Measurements from ENCODE around the gene ANO1. TPM values are rescaled to one million over a fixed set of nuclear protein-coding genes. Genes with fewer than 3 reads are reported as not detected.

The ANO1 gene
- total RNA-seq, 1 experiment from 2014 or later, result 10.9 TPM

- H3K27me3 ChIP-seq (ENCODE audit: insufficient read depth, low read length), result no peaks in the 10 kb centered on the region
- H3K4me1 ChIP-seq (ENCODE audit: insufficient read depth, low read length), result no peaks in the 10 kb centered on the region; the same call in 1 of the 2 replicates
- H3K79me1 ChIP-seq (ENCODE audit: insufficient read depth, low read depth, low read length, poor library complexity, severe bottlenecking), result no peaks in the 10 kb centered on the region
- Mint-ChIP-seq H3K4me1 (peaks cover 17 to 28% of the 10 kb centered on the region in 2 experiments), H3K36me3 (ENCODE audit: insufficient read depth in 1 of 3, low read depth in 3 of 3) (peaks cover 0 to 1% (median 0%) of the 10 kb centered on the region in 3 experiments; a peak in 2 of 7 replicates), H3K4me3 (no peak overlapping the region), H3K27ac (no peak overlapping the region), H3K27me3 (ENCODE audit: low read depth) (peaks cover 19% of the 10 kb centered on the region), H3K9me3 (no peaks in the 10 kb centered on the region)
- H3K18ac ChIP-seq (ENCODE audit: insufficient read length, low read depth, low read length), result no peak overlapping the region
- no peak overlapping the region for H2BK120ac ChIP-seq (ENCODE audit: low read depth, low read length, poor library complexity, severe bottlenecking)
- H2BK12ac ChIP-seq (ENCODE audit: insufficient read length, low read depth, low read length), result no peak overlapping the region
- no peak overlapping the region for H3K4me2 ChIP-seq (ENCODE audit: insufficient read depth, insufficient read length, low read length)
- H3K4ac ChIP-seq (ENCODE audit: low read depth, low read length), result no peak overlapping the region
- no peak overlapping the region for H3K14ac ChIP-seq (ENCODE audit: insufficient read depth, low read length)
- H2BK5ac ChIP-seq (ENCODE audit: insufficient read length, low read length), result no peak overlapping the region
- H3K27ac ChIP-seq (ENCODE audit: insufficient read length, low read depth, low read length), result no peak overlapping the region
- H3K56ac ChIP-seq (ENCODE audit: insufficient read length, low read depth, low read length), result no peak overlapping the region
- H4K91ac ChIP-seq (ENCODE audit: insufficient read length, low read depth, low read length), result no peak overlapping the region
- no peaks in the 10 kb centered on the region for H4K20me1 ChIP-seq (ENCODE audit: control insufficient read depth, insufficient read depth, insufficient read length)
- H4K8ac ChIP-seq (replicated peaks; ENCODE audit: insufficient read length, low read depth, low read length), result no peak overlapping the region
- H2BK15ac ChIP-seq (ENCODE audit: low read depth, low read length), result no peak overlapping the region
- TF ChIP-seq CTCF (conservative IDR thresholded peaks at IDR 0.05), result no peak
- no peak for DNase-seq
- H3T11ph ChIP-seq (ENCODE audit: low read length), result no peak overlapping the region
- H3K9me3 ChIP-seq (ENCODE audit: control insufficient read depth, low read depth, low read length), result no peaks in the 10 kb centered on the region
- H2AK5ac ChIP-seq (ENCODE audit: insufficient read length, low read length), result no peak overlapping the region
- no peak overlapping the region for H4K5ac ChIP-seq (ENCODE audit: insufficient read length, low read depth, low read length)
- no peak overlapping the region for H2AFZ ChIP-seq (ENCODE audit: low read length)
- no peak overlapping the region for H3K23ac ChIP-seq (ENCODE audit: insufficient read length, low read depth, low read length)
- WGBS (ENCODE audit: extremely low coverage, insufficient read length, low lambda C conversion rate), result no CpG with 5 or more reads among the region's 30 CpGs
- no peak overlapping the region for H3K9ac ChIP-seq (ENCODE audit: extremely low read depth, insufficient read length, low read length)
- no peaks in the 10 kb centered on the region for H3K79me2 ChIP-seq (ENCODE audit: insufficient read depth, low read length)
- no peaks in the 10 kb centered on the region for H3K23me2 ChIP-seq (ENCODE audit: insufficient read length, low read depth, low read length, poor library complexity, severe bottlenecking)
- no peak overlapping the region for H2BK20ac ChIP-seq (ENCODE audit: low read depth, low read length, poor library complexity, severe bottlenecking)
These were observed 8.0 kb downstream of the ANO1 start for GRCh38 chr11:70085815-70086769.

Data from H9 (cell line).